Fibroblast of villous mesenchyme (primary cell): Measurements from ENCODE around the gene RMRP. TPM values are rescaled to one million over a fixed set of nuclear protein-coding genes. Genes with fewer than 3 reads are reported as not detected.

Experiments used
- DNase-seq: peaks from one replicate; pipeline ENCODE4 v3.0.0-alpha.2; 2010; ENCODE audit warnings: low read depth
- H3K4me3 ChIP-seq: 2 replicates; pipeline ENCODE4 v1.5.1; 2011; ENCODE audit warnings: low read depth, mild to moderate bottlenecking, low read length
- total RNA-seq: library from RNA; depleted of rRNA; stranded (reverse); fragments of >200 nt; gene quantifications from 2 replicates; pipeline ENCODE4 v1.2.3, GENCODE V29; 2012
- TF ChIP-seq, protein P1 (sequence below): IDR thresholded peaks from 2 replicates; pipeline ENCODE4 v1.5.1; 2012; ENCODE audit warnings: low read depth, mild to moderate bottlenecking, low read length; ENCODE audit not compliant: insufficient read depth

Gene RMRP
- total RNA-seq, 1 donor: 103,191 TPM

- TF ChIP-seq, protein P1, sequence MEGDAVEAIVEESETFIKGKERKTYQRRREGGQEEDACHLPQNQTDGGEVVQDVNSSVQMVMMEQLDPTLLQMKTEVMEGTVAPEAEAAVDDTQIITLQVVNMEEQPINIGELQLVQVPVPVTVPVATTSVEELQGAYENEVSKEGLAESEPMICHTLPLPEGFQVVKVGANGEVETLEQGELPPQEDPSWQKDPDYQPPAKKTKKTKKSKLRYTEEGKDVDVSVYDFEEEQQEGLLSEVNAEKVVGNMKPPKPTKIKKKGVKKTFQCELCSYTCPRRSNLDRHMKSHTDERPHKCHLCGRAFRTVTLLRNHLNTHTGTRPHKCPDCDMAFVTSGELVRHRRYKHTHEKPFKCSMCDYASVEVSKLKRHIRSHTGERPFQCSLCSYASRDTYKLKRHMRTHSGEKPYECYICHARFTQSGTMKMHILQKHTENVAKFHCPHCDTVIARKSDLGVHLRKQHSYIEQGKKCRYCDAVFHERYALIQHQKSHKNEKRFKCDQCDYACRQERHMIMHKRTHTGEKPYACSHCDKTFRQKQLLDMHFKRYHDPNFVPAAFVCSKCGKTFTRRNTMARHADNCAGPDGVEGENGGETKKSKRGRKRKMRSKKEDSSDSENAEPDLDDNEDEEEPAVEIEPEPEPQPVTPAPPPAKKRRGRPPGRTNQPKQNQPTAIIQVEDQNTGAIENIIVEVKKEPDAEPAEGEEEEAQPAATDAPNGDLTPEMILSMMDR: no peak
- DNase-seq: peak; percentile 57
- peak overlapping the region; percentile 86 for H3K4me3 ChIP-seq
These were observed 1.1 kb upstream of the RMRP start for GRCh38 chr9:35658968-35659220.

DNA sequence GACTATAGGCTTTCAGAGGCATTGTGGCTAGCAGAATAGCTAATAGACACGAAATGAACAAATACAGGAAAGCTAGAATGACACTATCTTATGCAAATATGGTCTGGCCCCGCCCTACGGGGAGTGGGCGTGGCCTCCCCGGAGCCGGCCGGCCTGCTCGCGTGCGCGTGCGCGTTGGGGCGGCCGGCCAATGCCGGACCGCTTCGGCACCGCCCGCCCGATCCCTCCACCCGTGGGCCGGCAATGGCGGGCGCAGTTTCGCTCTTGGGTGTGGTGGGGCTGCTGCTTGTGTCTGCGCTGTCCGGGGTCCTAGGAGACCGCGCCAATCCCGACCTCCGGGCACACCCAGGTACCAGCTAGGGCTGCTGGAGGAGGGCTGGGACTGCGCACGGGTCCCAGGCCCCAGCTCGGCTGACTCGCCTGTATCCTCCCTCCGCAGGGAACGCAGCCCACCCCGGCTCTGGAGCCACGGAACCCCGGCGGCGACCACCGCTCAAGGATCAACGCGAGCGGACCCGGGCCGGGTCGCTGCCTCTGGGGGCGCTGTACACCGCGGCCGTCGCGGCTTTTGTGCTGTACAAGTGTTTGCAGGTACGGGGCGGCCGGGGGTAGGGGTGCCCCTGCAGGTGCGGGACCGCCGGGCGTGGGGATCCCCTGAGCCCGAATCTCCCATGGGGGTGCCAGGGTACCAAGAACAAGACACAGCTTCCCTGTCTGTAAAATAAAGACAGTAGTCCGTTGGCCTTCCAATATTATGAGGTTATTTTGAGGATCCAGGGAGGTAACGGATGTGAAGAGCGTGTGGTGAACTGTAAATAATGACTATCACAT lies 533 bp upstream of the RMRP start, which contains the start of gene CCDC107:
TSS of gene CCDC107 (plus strand) at position 156 of the 831 bp plus-strand sequence. CDS start at position 244, 88 bp downstream.
- peak; percentile 88 for DNase-seq
- TF ChIP-seq, protein P1: peak; percentile 47
- H3K4me3 ChIP-seq: peak within 1 kb of the TSS; percentile 86

GRCh38 chr9:35656831-35657545 lies 831 bp downstream of the RMRP start:
- peak; percentile 67 for DNase-seq
- TF ChIP-seq, protein P1: no peak
- peak overlapping the region; percentile 58 for H3K4me3 ChIP-seq

- TF ChIP-seq, protein P1: no peak
- DNase-seq: no peak
- H3K4me3 ChIP-seq: no peak overlapping the region
These were observed 1.5 kb downstream of the RMRP start for GRCh38 chr9:35656348-35656747.

GRCh38 chr9:35653611-35654010 lies 4.2 kb downstream of the RMRP start:
- no peak overlapping the region for H3K4me3 ChIP-seq
- TF ChIP-seq, protein P1: no peak
- no peak for DNase-seq

DNA sequence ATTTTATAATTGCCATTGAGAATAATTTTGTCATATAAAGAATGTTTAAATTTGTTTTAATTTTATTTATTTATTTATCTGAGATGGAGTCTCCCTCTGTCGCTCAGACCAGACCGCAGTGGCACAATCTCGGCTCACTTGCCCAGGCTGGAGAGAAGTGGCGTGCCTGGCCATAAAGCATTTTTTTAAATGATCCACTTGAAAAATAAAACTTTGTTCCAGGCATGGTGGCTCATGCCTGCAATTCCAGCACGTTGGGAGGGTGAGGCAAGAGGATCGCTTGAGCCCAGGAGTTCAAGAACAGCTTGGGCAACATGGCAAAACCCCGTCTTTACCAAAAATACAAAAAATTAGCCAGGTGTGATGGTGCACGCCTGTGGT lies 5.0 kb downstream of the RMRP start:
- peak; percentile 42 for DNase-seq
- no peak overlapping the region for H3K4me3 ChIP-seq
- TF ChIP-seq, protein P1: no peak
